ENCODE results near the gene MXD1. TPM values are rescaled to one million over a fixed set of nuclear protein-coding genes. Genes with fewer than 3 reads are reported as not detected.

MXD1 gene
- total RNA-seq, 4 donors from 2014 or later = 7.7 to 21.2 (median 11.5) TPM

GRCh38 chr2:69911985-69912563, 2.8 kb upstream of the MXD1 start:
- Histone ChIP-seq H3K27me3 (no peaks in the 10 kb centered on the region), H3K9me3 (no peaks in the 10 kb centered on the region), H3K36me3 (peaks cover 6 to 44% (median 34%) of the 10 kb centered on the region in 4 donors), H3K27ac (replicated peaks in 1 of 4) (peak overlapping the region; percentile 18 to 92 (median 40)), H3K4me1 (peaks cover 16 to 28% (median 26%) of the 10 kb centered on the region in 4 donors), H3K4me3 (no peak overlapping the region)
- TF ChIP-seq POLR2A (IDR thresholded peaks at IDR 0.05; ENCODE audit: low read depth) (no peak), CTCF (IDR thresholded peaks at IDR 0.05) (peak; percentile 56 to 68 (median 59))
- WGBS = 2% methylated on average over 2 of the region's 2 CpGs
- intact Hi-C loops (cut with DNase I) = loop anchor here (2.0 to 5.0 kb wide), 3 partner anchors 159 to 390 kb away; partner anchors contain the start of genes FAM136A and PCBP1
- DNase-seq (ENCODE audit: extremely low spot score) = no peak

GRCh38 chr2:69914164-69914949, 552 bp upstream of the MXD1 start:
- peak in 2 of 3 experiments; percentile 7 to 32 for TF ChIP-seq CTCF (IDR thresholded peaks at IDR 0.05)
- peak; percentile 89 for TF ChIP-seq POLR2A (IDR thresholded peaks at IDR 0.05; ENCODE audit: low read depth)
- peak; percentile 93 to 98 for TF ChIP-seq POLR2AphosphoS5 (IDR thresholded peaks at IDR 0.05)
- no peak for TF ChIP-seq EP300 (IDR thresholded peaks at IDR 0.05)
- Histone ChIP-seq H3K9me3 (no peaks in the 10 kb centered on the region), H3K4me3 (peak overlapping the region; percentile 76 to 99 (median 94)), H3K27me3 (no peaks in the 10 kb centered on the region), H3K27ac (replicated peaks in 1 of 4) (peak overlapping the region; percentile 92 to 99 (median 96)), H3K4me1 (peaks cover 24 to 50% (median 47%) of the 10 kb centered on the region in 4 donors), H3K36me3 (peaks cover 6 to 25% (median 16%) of the 10 kb centered on the region in 4 donors)
- 0% methylated on average over 17 of the region's 56 CpGs for WGBS
- intact Hi-C loops (cut with DNase I) = loop anchor here (5.0 kb wide), 2 partner anchors 173 to 388 kb away; partner anchors contain the start of genes FAM136A and PCBP1
- DNase-seq (ENCODE audit: extremely low spot score) = peak; percentile 100

GRCh38 chr2:69916106-69916505, 1.2 kb downstream of the MXD1 start:
- H3K4me1 ChIP-seq = peaks cover 24 to 53% (median 51%) of the 10 kb centered on the region in 4 donors
- no peaks in the 10 kb centered on the region for H3K27me3 ChIP-seq
- peak overlapping the region; percentile 72 to 99 (median 94) for H3K4me3 ChIP-seq
- WGBS = 22% methylated on average over 2 of the region's 2 CpGs
- no peak for DNase-seq (ENCODE audit: extremely low spot score)
- H3K27ac ChIP-seq (replicated peaks in 1 of 4) = peak overlapping the region; percentile 93 to 99 (median 96)
- TF ChIP-seq CTCF (IDR thresholded peaks at IDR 0.05) = no peak
- TF ChIP-seq EP300 (IDR thresholded peaks at IDR 0.05) = no peak
- TF ChIP-seq POLR2A (IDR thresholded peaks at IDR 0.05; ENCODE audit: low read depth) = no peak
- no peak for TF ChIP-seq POLR2AphosphoS5 (IDR thresholded peaks at IDR 0.05)
- intact Hi-C loops (cut with DNase I) = loop anchor here (2.0 kb wide), 1 partner anchor 227 kb away; no protein-coding TSS in a partner anchor
- peaks cover 0 to 17% (median 8%) of the 10 kb centered on the region in 4 donors for H3K36me3 ChIP-seq
- no peaks in the 10 kb centered on the region for H3K9me3 ChIP-seq

- DNase-seq (ENCODE audit: extremely low spot score) = no peak
- 31% methylated on average over 3 of the region's 3 CpGs for WGBS
- peaks cover 24 to 50% (median 49%) of the 10 kb centered on the region in 4 donors for H3K4me1 ChIP-seq
- TF ChIP-seq POLR2A (IDR thresholded peaks at IDR 0.05; ENCODE audit: low read depth) (no peak), EP300 (IDR thresholded peaks at IDR 0.05) (no peak), CTCF (IDR thresholded peaks at IDR 0.05) (no peak), POLR2AphosphoS5 (IDR thresholded peaks at IDR 0.05) (peak; percentile 69 to 70)
- H3K36me3 ChIP-seq = peaks cover 8 to 33% (median 21%) of the 10 kb centered on the region in 4 donors
- no peaks in the 10 kb centered on the region for H3K9me3 ChIP-seq
- intact Hi-C loops (cut with DNase I) = loop anchor here (2.0 kb wide), 1 partner anchor 225 kb away; no protein-coding TSS in a partner anchor
- peak overlapping the region; percentile 72 to 99 (median 96) for H3K27ac ChIP-seq (replicated peaks in 1 of 4)
- H3K4me3 ChIP-seq = peak overlapping the region in 2 of 4 donors; percentile 25 to 28
- H3K27me3 ChIP-seq = no peaks in the 10 kb centered on the region
Observed at GRCh38 chr2:69917852-69918251, 2.9 kb downstream of the MXD1 start.

Measured in esophagus muscularis mucosa (tissue), 4 donors.